GM21515 (cell line): ENCODE data around the gene LANCL1.
"Not testable (repeated sequence)": the region's sequence is repeated elsewhere in the genome, so short reads cannot be mapped to it uniquely, and the experiment has no call there.

ENCODE experiments used
- ATAC-seq: cut with Tn5 transposase; IDR thresholded peaks from one replicate; pipeline ENCODE4 v1.9.1; 2021; ENCODE audit not compliant: unreplicated experiment

Gene LANCL1

GRCh38 chr2:210460322-210461227 is 16.0 kb downstream of the LANCL1 start:
- peak; percentile 51 for ATAC-seq

DNA sequence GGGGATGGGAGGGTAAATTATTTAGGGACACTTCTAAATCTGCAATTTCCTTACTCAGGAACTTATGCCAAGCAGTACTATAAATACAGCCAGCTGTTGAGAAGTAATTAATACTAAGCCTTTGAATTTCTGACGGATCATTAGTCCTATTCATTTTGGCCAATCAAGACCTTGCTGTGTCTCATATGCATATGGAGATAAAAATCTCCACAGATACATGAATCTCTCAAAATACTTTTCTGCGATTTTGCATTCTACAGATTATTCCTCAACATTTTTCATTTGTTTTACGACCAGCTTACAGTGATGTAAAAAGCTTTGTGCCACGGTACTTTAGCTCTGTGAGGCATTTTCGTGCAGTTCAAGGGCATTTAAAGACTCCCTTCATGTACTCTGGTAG is 16.7 kb downstream of the LANCL1 start:
- ATAC-seq = no peak

- no peak for ATAC-seq
Measured at GRCh38 chr2:210459407-210459806, 17.2 kb downstream of the LANCL1 start.

GRCh38 chr2:210458395-210458794 is 18.2 kb downstream of the LANCL1 start:
- ATAC-seq = no peak

DNA sequence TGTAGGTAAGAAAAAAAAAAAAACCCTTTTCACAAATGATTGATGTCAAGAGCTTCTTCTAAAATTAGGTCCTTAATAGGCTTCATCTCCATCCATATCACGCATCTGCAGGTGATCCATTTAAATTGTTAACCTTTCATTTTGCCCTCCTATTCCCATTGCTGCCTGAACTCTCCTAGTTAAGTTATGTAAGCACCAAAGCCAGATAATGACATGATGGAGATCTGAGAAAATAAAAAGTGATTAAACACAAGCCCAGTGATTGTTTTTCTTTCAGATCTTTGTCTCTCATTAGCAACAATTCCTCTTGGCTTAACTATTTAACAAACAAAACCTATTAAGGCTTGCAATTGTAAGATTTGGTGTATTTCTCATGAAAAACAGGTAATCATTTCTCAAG is 20.0 kb downstream of the LANCL1 start:
- no peak for ATAC-seq

DNA sequence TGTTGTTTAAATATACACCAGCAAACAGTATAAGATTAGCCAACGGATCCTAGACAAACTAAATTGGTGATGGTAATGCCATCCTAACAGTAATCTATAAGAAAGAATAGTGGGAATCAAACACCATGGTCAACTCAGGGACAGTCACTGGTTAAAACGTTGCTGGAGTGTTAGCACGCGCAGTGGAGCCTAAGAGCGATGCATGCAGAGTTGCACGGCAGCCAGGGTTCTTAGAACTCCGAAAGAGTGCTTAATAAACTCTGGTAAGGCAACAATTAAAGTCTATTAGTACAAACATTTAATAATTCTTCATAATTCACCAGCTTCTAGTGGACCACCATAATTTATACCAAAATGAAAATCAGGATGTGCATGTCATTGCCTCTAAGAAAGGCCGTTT is 22.2 kb downstream of the LANCL1 start:
- no peak for ATAC-seq

GRCh38 chr2:210452194-210452593 is 24.4 kb downstream of the LANCL1 start:
- ATAC-seq = no peak

- ATAC-seq = not testable (repeated sequence)
Measured at GRCh38 chr2:210450942-210451341, 25.6 kb downstream of the LANCL1 start.

DNA sequence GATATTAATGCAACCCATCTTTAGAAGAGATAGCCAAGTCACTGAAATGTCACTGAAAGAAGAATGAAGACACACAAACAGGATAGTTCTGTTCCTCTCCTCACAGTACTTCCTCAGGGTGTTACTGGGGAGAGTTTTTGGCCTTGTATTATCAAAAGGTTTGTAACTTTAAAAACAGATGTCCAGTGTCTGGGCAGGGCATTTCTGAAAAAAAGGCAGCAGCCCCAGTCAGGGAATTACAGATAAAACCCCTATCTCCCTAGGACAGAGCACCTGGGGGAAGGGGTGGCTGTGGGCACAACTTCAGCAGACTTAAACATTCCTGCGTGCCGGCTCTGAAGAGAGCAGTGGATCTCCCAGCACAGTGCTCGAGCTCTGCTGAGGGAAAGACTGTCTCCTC is 30.8 kb downstream of the LANCL1 start:
- no peak for ATAC-seq

- peak; percentile 55 for ATAC-seq
Measured at GRCh38 chr2:210445116-210445707, 31.3 kb downstream of the LANCL1 start.

DNA sequence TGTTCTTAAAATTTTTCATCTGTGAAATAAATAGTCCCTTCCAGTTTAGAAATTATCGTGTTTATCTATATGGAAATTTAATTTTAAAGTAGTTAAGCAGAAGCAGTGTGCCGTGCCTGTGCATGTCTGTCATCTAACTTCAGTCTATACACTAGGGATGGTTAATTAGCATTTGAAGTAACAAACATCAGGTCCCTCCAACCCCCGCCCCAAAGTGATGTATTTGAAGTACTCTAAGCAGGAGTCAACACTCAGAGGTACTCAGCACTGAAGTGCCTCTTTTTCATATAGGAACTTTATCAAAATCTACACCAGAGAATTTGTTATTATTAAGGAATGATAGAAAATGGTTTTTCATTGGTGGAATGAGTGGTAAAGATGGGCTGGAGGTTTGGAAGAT is 33.0 kb downstream of the LANCL1 start:
- no peak for ATAC-seq

GRCh38 chr2:210442878-210443277 is 33.7 kb downstream of the LANCL1 start:
- ATAC-seq = no peak

GRCh38 chr2:210442457-210442856 is 34.1 kb downstream of the LANCL1 start:
- ATAC-seq = no peak

GRCh38 chr2:210440206-210440605 is 36.4 kb downstream of the LANCL1 start:
- no peak for ATAC-seq

DNA sequence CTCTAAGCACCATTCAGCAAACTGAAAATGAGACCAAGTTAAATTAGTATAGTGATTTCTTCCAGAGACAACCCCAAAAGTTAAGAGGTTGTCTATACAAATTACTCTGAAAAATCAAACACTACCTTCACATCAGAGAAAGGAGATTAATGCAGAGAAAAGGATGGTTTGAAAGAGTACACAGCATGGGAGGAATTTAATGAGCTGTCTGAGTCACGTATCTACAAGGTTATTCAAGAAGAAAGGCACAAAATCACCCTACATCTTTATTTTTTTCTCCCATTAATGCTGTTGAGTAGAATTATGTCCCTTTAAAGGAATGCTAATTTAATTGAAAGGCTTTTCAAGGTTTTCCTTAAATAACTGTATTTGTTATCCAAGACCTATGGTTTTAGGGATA is 41.1 kb downstream of the LANCL1 start:
- ATAC-seq = no peak

DNA sequence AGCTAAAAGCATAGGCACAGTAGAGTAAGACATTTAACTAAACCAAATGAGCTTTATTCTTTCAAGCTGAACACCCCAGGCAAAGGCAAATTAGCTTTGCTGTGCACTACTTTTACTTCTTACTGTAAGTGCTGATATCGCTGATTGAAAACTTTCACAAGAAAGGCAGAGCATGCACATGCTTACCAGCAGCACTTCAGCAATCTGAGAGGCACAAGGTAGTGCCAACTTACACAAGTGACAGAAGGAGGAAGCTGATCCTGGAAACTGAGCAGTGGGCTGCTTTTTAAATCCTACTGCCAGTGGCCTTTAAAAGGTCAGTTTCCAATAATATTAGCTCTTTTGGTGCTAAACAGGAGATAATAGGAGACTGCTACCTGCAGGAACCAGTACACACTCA is 43.9 kb downstream of the LANCL1 start:
- ATAC-seq = no peak

DNA sequence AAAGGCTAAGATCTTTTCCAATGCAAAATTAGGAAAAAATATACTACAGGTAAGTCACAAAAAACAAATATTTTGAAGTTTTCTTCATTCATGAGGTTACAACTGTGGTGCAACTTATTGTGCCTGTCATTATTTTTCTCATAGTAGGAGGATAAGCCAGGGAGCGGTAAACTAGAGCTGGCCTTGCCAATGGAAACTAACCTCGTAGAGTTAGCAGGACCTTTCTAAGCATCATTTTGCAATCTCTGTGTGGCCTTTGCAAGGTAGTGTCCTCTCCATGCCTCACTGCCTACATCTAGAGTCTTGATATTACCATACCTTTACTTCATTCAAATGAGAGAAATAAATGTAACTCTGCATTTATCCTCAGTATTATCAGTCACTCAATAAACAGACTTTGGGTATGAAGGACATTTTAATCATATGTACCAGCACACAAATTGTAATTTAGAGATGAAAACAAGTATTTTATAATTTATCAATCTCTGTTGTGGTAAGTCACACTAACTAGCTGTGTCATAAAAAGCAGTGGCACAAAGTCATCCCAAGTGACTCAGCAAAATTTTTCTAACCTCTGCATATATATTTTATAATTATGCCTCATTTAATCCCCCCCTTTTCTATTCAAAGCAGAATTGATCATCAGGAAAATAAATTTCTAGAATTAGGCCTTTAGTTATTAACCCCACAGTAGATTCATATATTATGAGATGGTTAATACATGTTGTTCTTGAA is 47.0 kb downstream of the LANCL1 start:
- ATAC-seq = no peak

GRCh38 chr2:210428393-210429179 is 48.0 kb downstream of the LANCL1 start:
- ATAC-seq = no peak

DNA sequence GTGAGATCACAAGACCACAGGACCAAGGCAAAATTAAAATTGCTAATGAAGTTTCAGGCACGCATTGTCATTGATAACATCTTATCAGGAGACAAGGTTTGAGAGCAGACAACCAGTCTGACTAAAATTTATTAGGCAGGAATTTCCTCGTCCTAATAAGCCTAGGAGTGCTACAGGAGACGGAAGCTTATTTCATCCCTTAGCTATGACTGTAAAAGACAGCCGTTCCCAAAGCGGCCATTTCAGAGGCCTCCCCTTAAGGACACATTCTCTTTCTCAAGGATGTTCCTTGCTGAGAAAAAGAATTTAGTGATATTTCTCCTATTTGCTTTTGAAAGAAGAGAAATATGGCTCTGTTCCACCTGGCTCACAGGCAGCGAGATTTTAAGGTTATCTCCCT is 49.2 kb downstream of the LANCL1 start:
- ATAC-seq = not testable (repeated sequence)

GRCh38 chr2:210422366-210422765 is 54.2 kb downstream of the LANCL1 start:
- ATAC-seq = no peak

DNA sequence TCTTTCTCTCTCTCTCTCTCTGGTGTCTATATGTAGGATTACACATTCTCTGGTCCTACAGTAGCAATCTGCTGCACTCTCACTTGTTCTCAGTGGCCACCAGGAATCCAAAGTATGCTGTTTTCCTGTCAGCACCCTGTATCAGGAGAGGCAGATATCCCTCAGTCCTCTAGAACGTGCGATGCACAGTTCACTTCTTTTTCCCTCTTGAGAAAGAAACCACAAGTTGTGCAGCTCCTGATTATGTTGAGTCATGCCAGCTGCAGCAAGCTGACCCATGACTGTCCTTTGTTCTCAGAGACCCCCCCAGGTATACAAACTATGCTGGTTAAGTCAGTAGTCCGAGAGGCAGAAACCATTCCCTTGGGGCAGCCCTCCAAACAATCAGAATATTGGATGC is 54.6 kb downstream of the LANCL1 start:
- no peak for ATAC-seq
